ENCODE results near the gene SPIN1. TPM values are rescaled to one million over a fixed set of nuclear protein-coding genes. Genes with fewer than 3 reads are reported as not detected.

Gene SPIN1
- total RNA-seq, 2 experiments from 2014 or later: 30.0 to 33.1 TPM

DNA sequence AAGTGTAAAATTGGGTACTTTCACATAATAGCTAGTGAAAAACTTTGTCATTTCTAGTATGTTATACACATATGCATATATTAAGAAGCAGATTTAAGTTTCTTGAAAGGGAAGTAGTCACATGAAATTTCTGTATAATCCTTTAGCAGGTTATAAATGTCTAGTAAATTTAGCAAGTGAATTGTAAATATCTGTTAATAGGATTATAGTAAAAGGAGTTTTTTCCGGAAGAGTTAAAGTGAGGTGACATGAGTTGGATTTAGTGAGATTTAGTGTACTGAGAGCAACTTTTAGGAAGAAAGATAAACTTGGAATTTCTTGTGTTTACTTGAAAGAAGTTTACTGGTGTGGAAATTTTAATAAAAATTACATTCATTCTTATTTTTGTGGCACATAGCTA lies 38.4 kb downstream of the SPIN1 start:
- H3K36me3 Mint-ChIP-seq (ENCODE audit: low read depth): peaks cover 26% of the 10 kb centered on the region
- no peaks in the 10 kb centered on the region for H3K9me3 Mint-ChIP-seq
- no peaks in the 10 kb centered on the region for H3K27me3 Mint-ChIP-seq
- H3K4me1 Mint-ChIP-seq: no peaks in the 10 kb centered on the region
- ChIA-PET CTCF (interaction anchor here (0.6 kb wide), 2 partner anchors 11 to 1328 kb away, joined by 3 read pairs; no protein-coding TSS in a partner anchor), POLR2A (interaction anchor here (0.5 kb wide), 1 partner anchor 13 kb away, joined by 3 read pairs; no protein-coding TSS in a partner anchor)
- no peak for DNase-seq
- no peak overlapping the region for H3K27ac Mint-ChIP-seq
- H3K4me3 Mint-ChIP-seq: no peak overlapping the region

DNA sequence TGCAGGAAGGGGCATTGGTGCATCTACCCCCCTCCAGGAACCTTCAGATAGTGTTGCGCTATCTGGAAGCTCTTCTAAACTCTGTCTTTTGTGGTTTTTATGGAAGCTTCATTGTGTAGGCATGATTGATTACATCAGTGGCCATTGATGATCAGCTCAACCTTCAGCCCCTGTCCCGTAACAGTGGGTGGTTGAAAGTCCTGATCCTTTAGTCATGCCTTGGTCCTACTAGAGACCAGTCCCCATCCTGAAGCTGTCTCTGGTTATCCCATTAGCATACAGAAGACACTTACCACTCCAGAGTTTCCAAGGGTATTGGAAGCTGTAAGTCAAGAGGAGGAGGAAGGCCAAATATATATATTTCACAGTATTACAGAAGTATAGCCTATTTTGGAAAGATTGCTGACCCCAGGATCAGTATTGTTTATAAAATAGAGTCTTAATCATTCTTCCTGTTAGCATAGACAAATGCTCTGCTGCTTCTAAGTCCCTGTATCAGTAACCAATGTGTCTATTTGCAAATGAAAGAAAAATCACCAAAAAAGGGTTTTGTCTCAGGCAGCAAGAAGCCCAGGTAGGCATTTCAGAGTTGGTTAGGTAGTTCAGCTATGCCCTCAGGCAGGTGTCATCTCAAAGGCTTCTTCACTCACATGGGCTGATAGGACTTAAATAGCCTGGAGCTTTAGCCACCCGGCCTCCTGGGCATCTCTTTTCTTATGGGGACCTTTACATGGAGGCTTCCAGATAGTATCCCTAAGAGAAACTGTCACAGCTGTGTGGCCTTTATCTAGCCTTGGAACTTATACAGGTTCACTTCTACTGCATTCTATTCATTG lies 41.6 kb downstream of the SPIN1 start:
- no peak overlapping the region for H3K4me3 Mint-ChIP-seq
- no peaks in the 10 kb centered on the region for H3K27me3 Mint-ChIP-seq
- DNase-seq: no peak
- H3K27ac Mint-ChIP-seq: no peak overlapping the region
- ChIA-PET POLR2A (no interaction called here), CTCF (interaction anchor here (1.0 kb wide), 1 partner anchor 13 kb away, joined by 3 read pairs; no protein-coding TSS in a partner anchor)
- peaks cover 16% of the 10 kb centered on the region for H3K4me1 Mint-ChIP-seq
- peaks cover 31% of the 10 kb centered on the region for H3K36me3 Mint-ChIP-seq (ENCODE audit: low read depth)
- H3K9me3 Mint-ChIP-seq: peaks cover 4% of the 10 kb centered on the region

DNA sequence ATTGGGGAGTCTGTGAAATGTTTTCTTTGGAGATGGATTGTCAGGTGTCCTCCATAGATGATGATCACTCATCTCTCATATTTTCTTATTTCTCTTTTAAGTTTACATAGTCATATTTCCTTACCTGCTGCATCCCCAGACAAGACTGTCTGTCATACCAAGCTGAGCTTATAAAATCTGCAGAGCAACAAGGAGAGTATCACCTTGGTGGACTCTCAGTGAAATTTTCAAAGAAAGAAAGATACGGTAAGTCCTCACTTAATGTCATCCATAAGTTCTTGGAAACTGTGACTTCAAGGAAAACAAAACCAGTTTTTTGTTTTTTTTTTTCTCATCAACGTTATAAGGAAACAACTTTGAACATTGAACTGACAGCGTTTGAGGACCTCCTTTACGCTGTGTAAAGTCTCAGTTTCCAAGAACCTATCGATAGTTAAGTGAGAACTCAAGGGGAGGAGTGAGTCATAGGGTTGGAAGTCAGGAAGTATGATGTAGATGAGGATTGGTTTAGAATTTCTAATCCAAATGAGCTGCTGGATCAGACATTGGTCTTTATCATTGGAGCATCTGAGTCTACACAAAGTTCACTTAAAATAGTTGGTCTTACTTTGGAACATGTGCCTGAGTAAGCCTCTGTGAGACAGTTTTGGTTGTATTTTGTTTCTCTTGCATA lies 45.5 kb downstream of the SPIN1 start:
- H3K27ac Mint-ChIP-seq: peak overlapping the region; percentile 73

DNA sequence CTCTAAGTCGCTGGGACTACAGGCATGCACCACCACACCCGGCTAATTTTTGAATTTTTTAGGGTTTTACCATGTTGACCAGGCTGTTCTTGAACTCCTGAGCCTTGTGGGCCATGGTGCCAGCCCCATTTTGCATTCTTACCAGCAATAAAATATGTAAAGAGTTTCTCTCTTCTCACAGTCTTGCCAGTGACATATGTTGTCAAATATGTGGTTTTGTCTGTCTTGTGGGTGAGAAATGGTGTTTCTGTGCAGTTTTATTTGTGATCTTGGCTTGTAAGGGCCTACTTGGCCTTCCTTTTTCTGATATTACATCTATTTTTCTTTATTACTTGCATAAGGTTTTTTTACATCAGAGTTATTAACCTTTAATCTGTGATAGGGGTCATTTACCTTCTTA lies 47.1 kb downstream of the SPIN1 start:
- Mint-ChIP-seq H3K36me3 (ENCODE audit: low read depth) (peaks cover 49% of the 10 kb centered on the region), H3K4me3 (no peak overlapping the region), H3K4me1 (peaks cover 33% of the 10 kb centered on the region), H3K27ac (no peak overlapping the region), H3K9me3 (peaks cover 4% of the 10 kb centered on the region), H3K27me3 (no peaks in the 10 kb centered on the region)
- CTCF ChIA-PET: no interaction called here
- POLR2A ChIA-PET: no interaction called here
- no peak for DNase-seq

More for the DNA sequence above, 45.5 kb downstream of the SPIN1 start:
- no peak for DNase-seq
- Mint-ChIP-seq H3K27me3 (no peaks in the 10 kb centered on the region), H3K9me3 (peaks cover 4% of the 10 kb centered on the region), H3K4me1 (peaks cover 29% of the 10 kb centered on the region), H3K36me3 (ENCODE audit: low read depth) (peaks cover 49% of the 10 kb centered on the region), H3K4me3 (no peak overlapping the region)
- ChIA-PET CTCF (interaction anchor here (1.0 kb wide), 1 partner anchor 16 kb away, joined by 3 read pairs; no protein-coding TSS in a partner anchor), POLR2A (no interaction called here)

DNA sequence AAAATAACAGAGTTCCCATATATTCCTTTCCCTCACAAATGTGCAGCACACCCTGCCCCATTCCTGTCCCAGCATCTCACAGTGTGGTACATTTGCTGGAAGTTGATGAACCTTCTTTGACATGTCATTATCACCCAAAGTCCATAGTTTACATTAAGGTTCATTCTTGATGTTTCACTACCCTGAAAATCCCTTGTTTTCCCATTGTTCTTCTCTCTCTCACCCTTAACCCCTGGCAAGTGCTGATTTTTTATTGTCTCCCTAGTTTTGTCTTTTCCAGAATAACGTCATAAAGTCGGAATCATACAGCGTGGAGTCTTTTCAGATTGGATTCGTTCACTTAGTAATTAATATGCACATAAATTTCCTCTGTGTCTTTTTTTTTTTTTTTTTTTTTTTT lies 48.1 kb downstream of the SPIN1 start:
- CTCF ChIA-PET: no interaction called here
- H3K36me3 Mint-ChIP-seq (ENCODE audit: low read depth): peaks cover 49% of the 10 kb centered on the region
- H3K9me3 Mint-ChIP-seq: peaks cover 4% of the 10 kb centered on the region
- no peak overlapping the region for H3K4me3 Mint-ChIP-seq
- H3K4me1 Mint-ChIP-seq: peaks cover 33% of the 10 kb centered on the region
- no peaks in the 10 kb centered on the region for H3K27me3 Mint-ChIP-seq
- POLR2A ChIA-PET: no interaction called here
- H3K27ac Mint-ChIP-seq: no peak overlapping the region
- DNase-seq: no peak

DNA sequence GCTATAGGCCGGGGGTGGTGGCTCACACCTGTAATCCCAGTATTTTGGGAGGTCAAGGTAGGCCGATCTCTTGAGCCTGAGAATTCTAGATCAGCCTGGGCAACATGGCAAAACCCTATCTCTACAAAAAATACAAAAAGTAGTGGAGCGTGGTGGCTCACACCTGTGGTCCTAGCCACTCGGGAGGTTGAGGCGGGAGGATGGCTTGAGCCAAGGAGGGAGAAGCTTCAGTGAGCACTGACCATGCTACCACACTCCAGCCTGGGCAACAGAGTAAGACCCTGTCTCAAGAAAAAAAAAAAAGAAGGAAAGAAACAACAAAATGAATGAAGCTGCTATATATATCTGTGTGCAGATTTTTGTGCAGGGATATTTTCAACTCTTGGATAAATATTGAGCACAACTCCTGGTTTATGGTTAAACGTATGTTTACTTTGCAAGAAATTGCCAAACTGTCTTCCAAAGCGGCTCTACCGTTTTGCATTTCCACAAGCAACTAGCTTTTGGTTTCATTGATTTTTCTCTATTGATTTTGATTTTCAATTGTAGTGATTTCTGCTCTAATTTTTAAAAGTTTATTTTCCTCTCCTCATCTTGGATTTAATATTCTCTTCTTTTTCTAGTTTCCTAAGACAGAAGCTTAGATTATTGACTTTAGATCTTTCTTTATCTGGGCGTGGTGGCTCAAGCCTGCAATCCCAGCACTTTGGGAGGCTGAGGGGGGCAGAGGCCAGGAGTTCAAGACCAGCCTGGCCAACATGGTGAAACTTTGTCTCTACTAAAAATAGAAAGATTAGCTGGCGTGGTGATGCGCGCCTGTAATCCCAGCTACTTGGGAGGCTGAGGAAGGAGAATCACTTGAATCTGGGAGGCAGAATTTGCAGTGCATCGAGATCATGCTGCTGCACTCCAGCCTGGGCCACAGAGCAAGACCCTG lies 49.2 kb downstream of the SPIN1 start:
- peaks cover 38% of the 10 kb centered on the region for H3K4me1 Mint-ChIP-seq
- no peak overlapping the region for H3K4me3 Mint-ChIP-seq
- H3K27ac Mint-ChIP-seq: no peak overlapping the region
- CTCF ChIA-PET: interaction anchor here (0.6 to 0.9 kb wide), 2 partner anchors 10 to 13 kb away, joined by 3 read pairs; no protein-coding TSS in a partner anchor
- peaks cover 45% of the 10 kb centered on the region for H3K36me3 Mint-ChIP-seq (ENCODE audit: low read depth)
- DNase-seq: no peak
- H3K27me3 Mint-ChIP-seq: no peaks in the 10 kb centered on the region
- peaks cover 4% of the 10 kb centered on the region for H3K9me3 Mint-ChIP-seq
- POLR2A ChIA-PET: no interaction called here

DNA sequence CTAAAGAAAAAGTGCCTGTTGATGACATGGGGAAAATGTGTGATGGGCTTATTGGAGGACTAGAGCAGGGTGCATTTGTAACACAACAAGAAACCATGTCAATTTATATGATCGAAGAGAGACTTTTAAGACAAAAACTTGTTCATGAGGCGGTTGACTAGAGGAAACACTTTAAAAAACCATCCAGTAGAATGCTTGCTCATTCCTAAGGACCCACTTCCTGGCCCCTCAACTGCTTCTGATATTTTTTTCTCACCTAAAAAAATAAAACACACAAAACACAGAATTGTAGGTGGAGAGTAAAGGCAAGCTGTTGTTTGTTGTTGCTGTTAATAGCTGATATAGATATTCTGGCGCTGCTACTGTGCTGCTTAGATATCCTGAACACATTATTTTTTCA lies 50.6 kb downstream of the SPIN1 start:
- DNase-seq: no peak
- no peaks in the 10 kb centered on the region for H3K9me3 Mint-ChIP-seq
- H3K4me1 Mint-ChIP-seq: peaks cover 31% of the 10 kb centered on the region
- POLR2A ChIA-PET: no interaction called here
- CTCF ChIA-PET: no interaction called here
- H3K27me3 Mint-ChIP-seq: no peaks in the 10 kb centered on the region
- no peak overlapping the region for H3K4me3 Mint-ChIP-seq
- no peak overlapping the region for H3K27ac Mint-ChIP-seq
- H3K36me3 Mint-ChIP-seq (ENCODE audit: low read depth): peaks cover 41% of the 10 kb centered on the region

DNA sequence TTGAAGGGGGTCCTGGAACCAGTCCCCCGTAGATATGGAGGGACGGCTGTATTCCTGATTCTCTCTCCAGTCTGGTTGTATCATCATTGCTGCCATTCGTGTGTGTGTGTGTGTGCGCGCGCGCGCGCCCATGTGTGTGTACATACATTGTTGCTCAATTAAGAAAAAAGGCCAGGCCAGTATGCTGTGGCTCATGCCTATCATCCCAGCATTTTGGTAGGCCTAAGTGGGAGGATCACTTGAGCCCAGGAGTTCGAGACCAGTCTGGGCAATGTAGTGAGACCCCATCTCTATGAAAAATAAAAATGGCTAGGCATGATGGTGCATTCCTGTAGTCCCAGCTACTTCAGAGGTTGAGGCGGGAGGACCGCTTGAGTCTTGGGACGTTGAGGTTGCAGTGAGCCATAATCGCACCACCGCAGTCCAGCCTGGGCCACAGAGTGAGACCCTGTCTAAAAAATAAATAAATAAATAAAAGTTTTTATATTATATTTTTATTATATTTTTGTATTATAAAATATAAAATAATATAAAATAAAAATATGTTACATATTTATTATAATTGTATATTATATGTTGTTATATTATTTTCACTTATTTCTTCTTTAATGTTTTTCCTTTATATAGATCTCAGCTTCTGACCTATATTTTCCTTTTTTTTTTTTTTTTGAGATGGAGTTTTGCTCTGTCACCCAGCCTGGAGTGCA lies 53.2 kb downstream of the SPIN1 start:
- POLR2A ChIA-PET: no interaction called here
- no peak overlapping the region for H3K27ac Mint-ChIP-seq
- peaks cover 14% of the 10 kb centered on the region for H3K4me1 Mint-ChIP-seq
- peaks cover 10% of the 10 kb centered on the region for H3K9me3 Mint-ChIP-seq
- peaks cover 28% of the 10 kb centered on the region for H3K36me3 Mint-ChIP-seq (ENCODE audit: low read depth)
- CTCF ChIA-PET: no interaction called here
- H3K4me3 Mint-ChIP-seq: no peak overlapping the region
- no peaks in the 10 kb centered on the region for H3K27me3 Mint-ChIP-seq
- DNase-seq: no peak

DNA sequence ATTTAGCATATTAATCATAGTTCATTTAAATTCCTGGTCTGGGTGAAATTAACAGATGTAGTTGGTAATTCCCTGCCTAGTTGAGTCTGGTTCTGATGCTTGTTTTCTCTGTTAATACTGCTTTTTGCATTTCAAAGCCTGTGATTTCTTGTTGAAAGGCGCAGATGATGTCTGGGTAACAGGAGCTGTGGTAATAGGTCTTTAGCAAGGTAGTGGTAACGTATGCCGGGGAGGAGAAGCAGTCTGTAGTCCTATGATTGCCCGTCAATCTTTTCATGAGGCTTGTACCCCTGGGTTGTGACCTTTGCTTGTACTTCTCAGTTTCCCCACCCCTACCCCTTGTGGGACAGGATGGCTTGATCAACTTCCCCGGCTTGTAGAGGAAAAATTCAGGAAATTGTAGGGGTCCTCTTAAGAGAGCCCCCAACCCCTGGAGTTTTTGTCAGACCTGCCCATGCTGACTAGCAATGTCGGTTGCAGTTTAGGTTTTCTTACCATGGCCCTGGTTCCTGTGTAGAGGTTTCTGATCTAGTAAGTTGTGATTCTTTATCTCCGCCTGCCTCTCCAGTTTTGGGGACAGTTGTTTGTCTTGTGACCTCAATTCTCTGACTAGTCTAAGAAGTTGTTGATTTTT lies 55.4 kb downstream of the SPIN1 start:
- H3K4me1 Mint-ChIP-seq: peaks cover 31% of the 10 kb centered on the region
- ChIA-PET CTCF (interaction anchor here (0.6 kb wide), 2 partner anchors 13 to 286 kb away, joined by 3 read pairs; no protein-coding TSS in a partner anchor), POLR2A (no interaction called here)
- peaks cover 14% of the 10 kb centered on the region for H3K9me3 Mint-ChIP-seq
- no peak for DNase-seq
- H3K36me3 Mint-ChIP-seq (ENCODE audit: low read depth): peaks cover 22% of the 10 kb centered on the region
- H3K27me3 Mint-ChIP-seq: no peaks in the 10 kb centered on the region
- no peak overlapping the region for H3K27ac Mint-ChIP-seq
- no peak overlapping the region for H3K4me3 Mint-ChIP-seq

DNA sequence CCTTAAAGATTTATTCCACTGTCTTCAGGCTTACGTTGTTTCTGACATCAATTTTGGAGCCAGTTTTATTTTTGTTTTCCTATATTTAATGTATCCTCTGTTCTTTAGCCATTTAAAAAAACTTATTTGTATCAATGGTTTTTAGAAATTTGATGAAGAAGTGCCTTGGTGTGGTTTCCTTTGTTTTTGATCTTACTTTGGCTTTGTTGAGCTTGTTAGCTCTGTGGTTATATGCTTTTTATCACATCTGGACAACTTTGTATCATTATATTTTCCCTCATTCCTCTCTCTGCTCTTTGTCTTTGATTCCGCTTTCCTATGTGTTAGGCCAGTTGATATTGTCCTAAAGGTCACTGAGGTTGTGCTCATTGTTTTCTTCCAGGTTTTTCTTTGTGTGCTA lies 58.5 kb downstream of the SPIN1 start:
- peaks cover 33% of the 10 kb centered on the region for H3K4me1 Mint-ChIP-seq
- CTCF ChIA-PET: no interaction called here
- H3K27ac Mint-ChIP-seq: no peak overlapping the region
- POLR2A ChIA-PET: no interaction called here
- H3K36me3 Mint-ChIP-seq (ENCODE audit: low read depth): peaks cover 27% of the 10 kb centered on the region
- H3K27me3 Mint-ChIP-seq: no peaks in the 10 kb centered on the region
- DNase-seq: no peak
- peaks cover 14% of the 10 kb centered on the region for H3K9me3 Mint-ChIP-seq
- no peak overlapping the region for H3K4me3 Mint-ChIP-seq

DNA sequence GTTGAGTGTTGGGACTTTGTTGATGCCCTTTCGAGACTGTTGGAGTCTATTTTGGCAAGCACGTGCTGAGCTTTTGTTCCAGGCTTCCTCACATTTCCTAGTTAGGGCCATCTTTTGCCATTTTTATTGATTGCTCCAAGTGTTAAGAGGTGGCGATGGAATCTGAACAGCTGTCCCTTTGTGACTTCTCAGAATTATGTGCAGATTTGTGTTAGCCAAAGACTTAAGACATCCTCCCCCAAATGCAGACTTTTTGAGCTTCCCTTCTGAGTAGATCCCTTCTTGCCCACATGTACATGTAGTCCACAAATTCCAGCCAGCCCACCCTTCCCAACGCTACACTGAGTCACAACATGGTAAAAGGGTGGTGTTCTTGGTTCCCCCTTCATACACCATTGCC lies 59.2 kb downstream of the SPIN1 start:
- CTCF ChIA-PET: no interaction called here
- Mint-ChIP-seq H3K27ac (no peak overlapping the region), H3K4me3 (no peak overlapping the region)

DNA sequence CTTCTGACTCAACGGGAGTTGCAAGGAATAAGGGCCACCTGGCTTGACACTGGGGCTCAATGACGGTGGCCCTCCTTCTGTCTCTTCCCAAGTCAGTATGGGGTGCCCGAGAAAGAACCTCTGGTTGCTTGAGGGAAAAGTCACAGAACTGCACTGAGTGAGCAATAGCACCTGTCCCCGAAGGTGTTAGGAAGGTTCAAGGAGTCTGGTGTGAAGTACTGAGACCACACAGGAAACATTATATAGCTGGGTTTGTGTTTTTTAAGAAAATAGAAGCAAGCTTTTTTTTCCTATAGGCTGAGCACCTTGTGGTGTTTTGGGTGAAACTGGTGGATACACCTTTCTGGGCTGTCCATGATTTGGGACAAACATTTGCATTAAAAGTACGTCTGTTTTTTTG lies 62.9 kb downstream of the SPIN1 start:
- no peaks in the 10 kb centered on the region for H3K27me3 Mint-ChIP-seq

More for the DNA sequence above, 59.2 kb downstream of the SPIN1 start:
- Mint-ChIP-seq H3K9me3 (peaks cover 14% of the 10 kb centered on the region), H3K4me1 (peaks cover 28% of the 10 kb centered on the region), H3K27me3 (no peaks in the 10 kb centered on the region), H3K36me3 (ENCODE audit: low read depth) (peaks cover 27% of the 10 kb centered on the region)
- no peak for DNase-seq
- POLR2A ChIA-PET: no interaction called here

More for the DNA sequence above, 62.9 kb downstream of the SPIN1 start:
- no peak overlapping the region for H3K27ac Mint-ChIP-seq
- no peak for DNase-seq
- H3K4me1 Mint-ChIP-seq: peaks cover 23% of the 10 kb centered on the region
- ChIA-PET CTCF (interaction anchor here (1.0 kb wide), 1 partner anchor 14 kb away, joined by 3 read pairs; no protein-coding TSS in a partner anchor), POLR2A (no interaction called here)
- H3K9me3 Mint-ChIP-seq: peaks cover 4% of the 10 kb centered on the region
- no peak overlapping the region for H3K4me3 Mint-ChIP-seq
- H3K36me3 Mint-ChIP-seq (ENCODE audit: low read depth): peaks cover 16% of the 10 kb centered on the region
